Posterior vena cava (tissue), 2 donors: Measurements from ENCODE around the gene CATSPER3. TPM values are rescaled to one million over a fixed set of nuclear protein-coding genes. Genes with fewer than 3 reads are reported as not detected.

Experiments
- DNase-seq: peaks from one replicate; pipeline ENCODE4 v3.0.0-alpha.2; 2020; ENCODE audit warnings: low spot score
- intact Hi-C, 2 donors: fragments of 100-400 bp; cut with DNase I; formaldehyde crosslinking; loops; one replicate each; pipeline versions ENCODE4 v1.14.1 to v1.14.2; 2022 to 2023
- total RNA-seq, 2 donors: library from RNA; stranded (reverse); fragmentation: NEBNext Ultra II Directional; extraction: Animal tissue kit (Norgen Biotek cat#: 25700); gene quantifications; one replicate each; pipeline ENCODE4 v1.2.1, GENCODE V29; 2021
- donor health status: DM: yes; HTN: yes; CAD: no.
- donor health status: DM: yes; HTN: yes; CAD: no.

CATSPER3 gene
- total RNA-seq, 2 donors from 2014 or later: 0.43 TPM; not detected in 1

DNA sequence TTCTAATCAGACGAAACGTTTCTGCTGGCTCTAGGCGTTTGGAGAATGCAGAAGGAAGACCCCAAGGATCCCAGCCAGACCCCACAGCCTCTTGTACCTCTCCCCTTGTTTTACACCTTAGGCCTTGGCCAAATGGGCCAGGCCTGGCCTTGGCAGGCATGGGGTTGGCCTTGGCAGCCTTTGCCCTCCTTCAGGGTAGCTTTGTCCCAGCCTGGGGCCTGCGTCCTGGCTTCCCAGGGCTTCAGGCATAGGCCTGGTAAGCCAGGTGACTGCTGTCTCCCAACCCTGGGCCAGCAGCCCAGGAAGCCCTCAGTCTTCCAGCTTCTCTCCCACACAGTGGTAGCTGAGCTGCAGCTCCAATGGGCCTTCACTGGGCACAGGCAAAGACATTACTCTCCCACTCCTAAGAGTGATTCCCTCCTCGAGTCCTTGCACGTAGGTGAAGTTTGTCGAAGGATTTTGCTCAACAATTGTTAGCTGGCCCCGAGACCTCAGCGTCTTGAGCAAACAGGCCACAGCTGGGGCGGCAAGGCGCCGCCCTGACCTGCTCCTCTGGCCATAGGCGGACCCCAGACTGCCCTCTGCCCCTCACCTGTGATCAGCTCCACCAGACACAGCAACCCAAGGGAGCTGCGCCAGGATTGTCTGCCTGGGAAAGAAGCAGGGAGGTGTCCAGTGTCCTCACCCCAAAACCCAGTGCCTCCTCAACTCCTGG lies 67.4 kb downstream of the CATSPER3 start:
- intact Hi-C loops: loop anchor here in 1 of 2 donors (10.0 kb wide), 1 partner anchor 300 kb away; no protein-coding TSS in a partner anchor
- DNase-seq: no peak

DNA sequence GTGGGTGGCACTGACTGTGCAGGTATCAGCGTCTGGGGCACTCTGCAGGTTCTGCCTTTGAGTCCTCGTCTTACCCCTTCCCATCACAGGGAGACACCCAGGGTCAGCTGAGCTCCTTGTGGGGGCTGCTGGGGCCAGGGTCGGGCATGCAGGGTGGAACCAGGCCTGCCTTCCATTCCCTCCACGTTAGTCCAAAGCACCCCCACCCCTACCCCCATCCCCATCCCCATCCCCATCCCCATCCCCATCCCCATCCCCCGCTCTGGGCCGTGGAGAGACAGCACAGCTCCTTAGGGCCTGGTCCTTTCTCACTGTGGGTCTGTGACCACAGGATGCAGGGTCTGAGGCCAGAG lies 67.9 kb downstream of the CATSPER3 start:
- intact Hi-C loops: loop anchor here in 1 of 2 donors (10.0 kb wide), 1 partner anchor 299 kb away; no protein-coding TSS in a partner anchor
- no peak for DNase-seq

DNA sequence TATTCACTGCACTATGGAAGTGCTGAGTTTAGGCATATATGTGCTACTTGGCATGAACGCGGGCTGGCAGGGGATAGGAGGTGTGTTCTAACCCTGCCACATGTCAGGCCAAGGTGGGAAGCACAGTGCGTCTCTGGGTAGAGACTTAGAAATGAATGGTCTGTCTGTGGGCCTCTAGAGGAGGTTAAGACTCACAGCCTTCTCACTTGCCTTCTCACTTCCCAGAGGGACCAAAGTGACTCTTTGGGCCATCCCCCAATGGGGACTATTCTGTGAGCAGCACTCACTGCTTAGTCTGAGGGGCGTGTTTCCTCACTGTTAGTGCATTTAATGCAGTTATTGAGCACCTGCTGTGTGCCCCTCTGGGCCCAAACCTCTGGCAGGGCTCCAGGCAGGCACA lies 68.7 kb downstream of the CATSPER3 start:
- intact Hi-C loops: loop anchor here in 1 of 2 donors (10.0 kb wide), 1 partner anchor 298 kb away; no protein-coding TSS in a partner anchor
- no peak for DNase-seq

DNA sequence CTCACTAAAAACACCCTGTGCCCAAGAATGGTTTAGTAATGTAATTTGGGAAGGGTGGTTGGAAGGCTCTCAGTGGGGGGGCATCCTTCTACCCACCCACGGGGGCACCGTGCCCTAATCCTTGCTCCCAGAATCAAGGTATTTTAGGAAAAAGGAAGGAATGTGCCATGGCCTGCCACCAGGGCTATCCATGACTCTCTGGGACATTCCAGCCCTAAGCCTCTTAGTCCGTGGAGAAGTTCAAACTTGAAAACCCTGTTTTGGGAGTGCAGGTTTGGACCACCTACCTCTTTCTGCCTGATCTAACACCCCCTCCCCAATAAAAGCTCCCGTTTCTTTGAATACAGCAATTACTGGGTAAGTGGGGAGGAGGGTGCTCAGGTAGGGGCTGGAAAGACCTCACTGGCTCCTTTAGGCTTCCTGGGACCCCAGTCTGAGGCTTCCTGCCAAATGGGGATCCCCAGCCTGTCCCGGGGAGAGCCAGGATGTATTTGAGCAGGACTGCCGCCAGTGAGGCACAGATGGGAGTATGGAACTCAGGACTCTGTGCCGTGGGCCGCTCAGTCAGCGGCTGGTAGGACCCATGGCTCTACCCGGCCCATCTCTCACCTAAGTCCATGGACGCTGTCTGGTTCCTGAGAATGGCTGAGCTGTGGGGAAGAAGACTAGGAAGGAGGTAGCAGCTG lies 70.0 kb downstream of the CATSPER3 start:
- intact Hi-C loops: loop anchor here in 1 of 2 donors (10.0 kb wide), 1 partner anchor 297 kb away; no protein-coding TSS in a partner anchor
- no peak for DNase-seq

DNA sequence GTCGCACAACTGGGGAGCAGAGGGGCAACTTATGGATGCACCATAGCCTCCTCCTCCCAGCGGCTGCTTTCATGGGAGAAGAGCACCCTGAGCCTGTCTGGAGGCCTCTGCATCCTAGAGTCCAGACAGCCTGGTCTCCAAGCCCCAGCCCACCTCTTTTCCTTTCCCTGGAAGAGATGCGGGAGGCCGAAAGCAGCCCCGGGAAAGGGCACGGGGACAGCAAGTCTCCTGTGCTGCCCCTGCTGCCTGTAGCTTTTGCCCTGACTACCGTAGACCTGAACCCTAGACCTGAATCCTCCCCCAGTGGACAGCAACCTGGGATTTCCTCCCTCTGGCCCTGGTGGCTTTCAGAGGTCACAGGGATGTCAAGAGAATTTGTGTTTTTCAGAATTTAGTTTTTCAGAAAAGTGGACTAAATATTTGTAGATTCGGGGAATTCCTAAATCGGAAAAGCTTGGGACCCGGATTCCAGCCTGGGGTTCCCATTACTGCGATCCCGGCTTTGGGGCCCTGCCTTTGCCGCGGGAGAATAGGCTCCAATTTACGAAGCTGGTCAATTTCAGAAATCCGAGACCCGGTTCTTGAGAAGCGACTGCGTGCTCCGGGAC lies 70.6 kb downstream of the CATSPER3 start:
- no peak for DNase-seq
- intact Hi-C loops: loop anchor here in 1 of 2 donors (10.0 kb wide), 1 partner anchor 296 kb away; no protein-coding TSS in a partner anchor

DNA sequence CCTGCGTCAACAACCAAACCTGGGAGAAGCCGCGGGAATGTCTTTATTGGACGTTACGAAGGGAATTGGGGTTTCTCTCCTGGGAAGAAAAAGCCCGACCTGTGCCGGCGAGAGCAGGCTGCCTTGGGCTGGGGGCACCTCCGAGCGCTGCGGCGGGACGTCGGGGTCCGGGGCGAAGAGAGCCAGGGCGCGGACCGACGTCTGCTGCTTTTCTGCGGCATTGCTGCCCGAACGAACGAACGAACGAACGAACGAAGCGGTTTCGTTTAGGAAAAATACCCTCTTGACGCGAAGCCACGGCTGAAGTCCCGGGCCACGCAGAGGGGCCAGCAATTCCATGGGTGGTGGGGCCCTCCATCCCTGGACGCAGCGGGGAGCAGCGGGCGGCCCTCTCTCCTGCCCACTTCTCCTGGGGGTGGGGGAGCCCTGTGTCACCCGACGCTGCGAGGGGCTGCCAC lies 71.1 kb downstream of the CATSPER3 start:
- no peak for DNase-seq
- intact Hi-C loops: loop anchor here in 1 of 2 donors (10.0 kb wide), 1 partner anchor 296 kb away; no protein-coding TSS in a partner anchor

DNA sequence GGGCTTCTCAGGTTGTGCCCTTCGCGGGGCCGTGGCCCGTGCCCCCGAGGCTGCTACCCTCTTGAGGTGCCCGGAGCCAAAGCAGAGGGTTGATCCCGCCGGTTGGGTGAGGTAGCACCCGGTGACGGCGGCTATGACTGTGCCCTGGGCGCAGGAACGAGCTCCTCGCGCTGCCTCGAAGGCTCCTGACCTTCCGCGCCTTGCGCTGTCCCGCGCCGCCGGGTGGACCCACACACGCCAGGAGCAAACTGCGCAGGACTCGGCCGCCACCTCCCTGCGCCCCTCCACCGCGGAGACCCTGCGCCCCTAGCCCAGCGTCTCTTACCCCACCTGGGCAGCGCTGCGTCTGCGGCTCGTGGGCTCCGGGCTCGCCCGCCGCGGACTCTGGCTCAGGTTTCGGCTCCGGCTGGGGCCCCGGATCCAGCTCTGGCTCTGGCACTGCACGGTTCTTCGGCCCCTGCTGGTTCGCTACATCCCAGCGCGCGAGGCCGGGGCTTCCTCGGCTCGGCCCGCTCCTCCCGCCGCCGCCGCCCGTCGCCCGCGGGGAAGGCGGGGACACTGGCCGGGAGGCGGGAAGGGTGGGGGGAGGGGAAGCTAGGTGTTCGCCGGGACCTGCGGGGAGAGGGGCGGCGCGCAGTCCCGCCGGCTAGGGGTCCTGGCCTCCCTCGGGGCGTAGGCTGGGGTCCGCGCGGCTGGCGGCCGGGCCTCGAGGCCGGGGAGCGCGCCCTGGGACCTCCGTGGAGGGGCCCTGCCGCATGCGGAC lies 71.7 kb downstream of the CATSPER3 start:
- intact Hi-C loops: loop anchor here in 1 of 2 donors (10.0 kb wide), 1 partner anchor 295 kb away; no protein-coding TSS in a partner anchor
- DNase-seq: no peak

DNA sequence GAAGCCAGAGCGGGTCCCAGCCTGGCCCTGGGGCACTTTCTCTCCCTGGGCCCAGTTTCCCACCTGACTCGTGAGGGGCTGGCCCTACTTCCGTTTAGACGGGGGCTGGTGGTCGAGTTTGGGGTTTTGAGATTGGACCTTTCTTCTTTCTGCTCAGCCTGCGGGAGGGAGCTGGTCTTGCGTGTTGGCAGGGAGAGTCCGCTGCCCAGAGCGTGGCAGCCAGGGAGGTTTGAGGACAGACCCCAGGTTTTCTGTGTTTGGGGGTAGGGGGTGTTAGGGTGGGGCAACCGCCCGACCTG lies 72.3 kb downstream of the CATSPER3 start:
- DNase-seq: no peak
- intact Hi-C loops: no loop called here

DNA sequence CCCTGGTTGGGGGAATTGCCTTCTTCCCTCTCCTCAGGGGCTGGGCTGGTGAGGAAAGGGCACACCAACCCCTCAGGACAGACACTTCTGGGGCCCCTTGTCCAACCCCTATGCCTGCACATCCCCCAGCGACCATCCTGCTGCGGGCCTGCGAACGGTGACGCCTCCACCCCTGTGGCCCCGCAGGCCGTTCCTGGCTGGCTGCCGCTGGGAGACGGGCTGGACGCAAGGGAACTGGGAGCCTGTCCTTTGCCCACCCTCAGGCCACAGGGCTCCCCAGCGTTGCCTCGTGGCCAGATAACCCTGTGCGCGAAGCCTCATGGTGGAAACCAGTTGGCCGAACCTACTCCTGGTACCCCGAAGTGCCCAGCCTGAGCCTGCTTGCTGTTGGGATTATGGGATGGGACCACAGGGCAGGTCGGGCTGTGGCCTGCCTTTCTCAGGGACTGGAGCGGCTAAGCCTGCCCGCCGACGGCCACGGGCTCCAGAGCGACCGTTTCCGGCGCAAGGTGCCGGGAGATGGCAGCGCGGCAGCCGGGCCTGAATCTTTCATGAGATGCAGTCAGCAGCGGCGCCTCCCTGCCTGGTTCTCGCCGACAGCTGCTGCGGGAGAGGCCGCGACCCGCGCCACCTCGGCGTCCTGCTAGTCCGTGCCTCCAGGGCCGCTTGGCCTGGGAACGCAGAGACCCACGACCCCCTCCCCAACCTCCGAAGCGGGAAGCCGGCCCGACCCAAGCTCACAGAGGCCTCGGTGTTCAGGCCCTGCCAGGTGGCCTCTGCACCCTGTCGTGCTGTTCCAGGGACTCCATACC lies 72.8 kb downstream of the CATSPER3 start:
- DNase-seq: no peak
- intact Hi-C loops: no loop called here

DNA sequence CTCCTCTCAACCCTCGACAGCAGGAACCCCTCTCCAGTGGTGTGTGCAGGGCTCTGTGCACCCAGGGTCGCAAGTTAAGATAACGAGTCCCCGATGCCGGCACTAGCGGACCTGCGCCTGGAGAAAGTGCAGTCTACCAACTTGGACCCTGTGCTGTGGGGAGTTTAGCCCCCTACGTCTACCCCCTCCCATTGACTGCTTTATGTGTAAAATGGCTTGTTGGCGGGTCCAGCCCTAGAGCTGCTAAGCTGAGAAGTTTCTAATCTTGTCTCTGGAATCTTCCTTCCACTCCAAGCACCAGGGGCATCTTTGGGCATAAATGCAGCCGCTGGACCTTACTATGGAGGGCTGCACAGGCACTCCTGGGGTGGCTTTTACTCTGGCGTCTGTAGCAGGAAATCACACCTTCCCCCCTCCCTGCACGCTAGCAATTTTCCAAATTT lies 73.5 kb downstream of the CATSPER3 start:
- no peak for DNase-seq
- intact Hi-C loops: no loop called here

DNA sequence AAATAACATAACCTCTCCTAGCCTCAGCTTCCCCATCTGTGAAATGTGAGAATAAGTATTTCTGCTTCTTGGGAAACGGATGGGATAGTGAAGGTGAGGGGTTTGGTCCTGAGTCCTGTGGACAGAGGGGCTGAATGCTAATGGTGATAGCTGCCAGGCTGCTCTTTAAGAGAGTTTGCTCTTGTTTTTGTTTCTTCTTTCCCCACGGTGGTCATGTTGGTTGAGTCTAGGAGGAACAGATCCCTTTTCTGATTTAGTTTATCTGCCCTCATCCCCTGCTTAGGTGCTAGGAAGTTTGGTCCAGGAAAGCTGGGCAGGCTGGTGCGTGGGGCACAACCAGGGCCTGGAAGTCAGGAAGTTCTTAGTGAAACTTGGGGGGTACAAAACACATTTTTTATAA lies 74.0 kb downstream of the CATSPER3 start:
- intact Hi-C loops: no loop called here
- no peak for DNase-seq

DNA sequence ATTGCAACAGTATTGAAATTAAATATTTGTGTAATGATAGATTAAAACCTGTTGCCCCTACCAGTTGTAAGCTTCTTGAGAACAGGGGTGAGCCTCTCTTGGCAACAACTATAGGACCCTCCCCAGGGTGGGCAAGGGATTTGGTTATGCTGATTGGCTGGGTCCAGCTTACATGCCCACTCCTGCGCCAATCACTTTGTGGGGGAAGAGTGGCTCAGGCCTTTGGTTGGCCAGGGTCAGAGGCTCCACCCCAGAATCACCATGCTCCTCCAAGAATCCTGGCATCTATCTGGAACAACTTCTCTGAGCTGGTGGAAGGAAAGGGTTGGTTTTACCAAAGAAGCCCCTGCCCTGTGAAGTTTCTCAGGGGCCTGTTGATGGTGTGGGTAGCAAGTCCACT lies 74.9 kb downstream of the CATSPER3 start:
- intact Hi-C loops: no loop called here
- DNase-seq: no peak

DNA sequence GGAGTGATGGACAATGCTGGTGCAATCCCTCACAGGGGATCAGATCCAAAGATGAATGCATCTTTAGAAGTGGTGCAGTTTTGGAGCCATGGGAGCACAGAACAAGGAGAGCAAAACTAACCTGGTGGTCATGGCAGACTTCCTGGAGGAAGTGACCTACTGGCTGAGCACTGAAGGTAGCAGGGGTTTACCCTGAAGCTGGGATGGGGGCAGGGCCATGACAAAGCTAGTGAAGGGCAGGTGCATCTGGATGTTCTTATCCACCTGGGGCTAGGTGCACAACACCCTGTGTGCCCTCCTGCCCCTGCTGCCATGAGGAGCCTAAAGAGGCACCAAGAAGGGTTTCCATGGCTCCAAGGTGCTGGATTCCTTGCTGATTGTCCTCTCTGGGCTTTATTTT lies 77.8 kb downstream of the CATSPER3 start:
- intact Hi-C loops: no loop called here
- DNase-seq: no peak

DNA sequence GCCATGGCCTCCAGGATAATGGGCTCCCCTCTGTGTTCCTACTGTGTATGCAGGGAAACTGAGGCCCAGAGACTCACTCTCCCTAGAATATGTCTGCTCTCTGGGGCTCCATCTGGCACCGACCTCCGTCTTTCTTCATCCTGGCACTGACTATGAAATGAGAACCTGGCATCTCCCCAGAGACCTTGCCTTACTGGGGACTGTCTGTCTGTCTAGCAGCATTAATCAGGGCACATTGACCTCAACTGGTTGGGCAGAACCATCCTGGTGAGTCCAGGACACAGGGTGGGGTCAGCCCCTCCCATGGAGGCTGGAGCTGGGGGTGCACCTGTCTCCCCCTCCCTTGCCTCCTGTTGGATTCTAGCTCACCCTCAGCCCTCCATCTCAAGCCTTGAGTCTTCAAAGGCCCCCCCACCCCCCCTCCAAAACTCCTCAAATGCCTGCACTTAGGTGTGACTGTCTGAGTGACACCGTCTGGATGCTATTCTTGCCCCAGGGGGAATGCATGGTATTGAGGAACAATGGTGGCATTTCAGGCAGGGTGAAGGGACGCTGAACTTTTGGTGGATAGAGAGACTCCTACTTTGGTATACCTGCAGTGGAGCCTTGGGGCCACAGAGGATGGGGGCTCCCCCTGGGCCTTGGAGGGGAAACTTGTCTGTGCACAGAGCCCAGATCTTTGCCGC lies 79.1 kb downstream of the CATSPER3 start:
- intact Hi-C loops: no loop called here
- DNase-seq: no peak

DNA sequence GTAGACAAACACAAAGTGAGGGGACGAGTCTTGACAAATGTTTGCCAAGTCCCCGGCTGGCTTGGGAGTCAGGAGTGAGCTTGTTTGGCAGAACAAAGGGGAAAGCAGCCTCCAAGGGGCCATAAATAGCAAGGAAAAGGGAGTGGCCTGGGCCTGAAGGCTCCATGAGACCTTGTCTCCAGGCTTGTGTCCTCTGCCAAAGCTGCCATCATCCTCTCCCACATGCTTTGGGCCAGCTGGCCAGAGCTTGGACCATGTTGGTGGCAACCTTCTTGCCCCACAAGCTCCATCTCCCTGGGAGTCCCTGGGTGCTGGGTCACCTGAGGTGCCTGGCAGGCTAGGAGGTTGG lies 79.6 kb downstream of the CATSPER3 start:
- no peak for DNase-seq
- intact Hi-C loops: no loop called here

DNA sequence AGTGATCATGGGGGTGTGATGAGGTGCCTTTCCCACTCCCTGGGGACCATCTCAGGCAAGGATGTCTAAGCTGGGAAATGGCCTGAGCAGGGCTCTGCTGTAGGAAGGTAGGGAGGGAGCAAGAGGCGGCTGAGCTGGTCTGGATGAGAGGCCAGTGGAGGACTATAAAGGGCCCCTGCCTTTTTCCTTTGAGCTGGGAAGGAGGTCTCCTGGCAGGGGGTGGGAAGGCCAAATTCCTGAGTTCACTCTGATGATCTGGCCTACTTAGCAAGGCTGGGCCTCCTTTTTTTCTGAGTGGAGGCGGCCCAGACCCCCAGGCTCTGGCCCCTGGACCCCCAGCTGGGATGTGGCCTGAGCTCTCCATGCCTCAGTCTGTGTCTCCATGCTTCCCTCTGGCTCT lies 80.6 kb downstream of the CATSPER3 start:
- intact Hi-C loops: no loop called here
- no peak for DNase-seq

DNA sequence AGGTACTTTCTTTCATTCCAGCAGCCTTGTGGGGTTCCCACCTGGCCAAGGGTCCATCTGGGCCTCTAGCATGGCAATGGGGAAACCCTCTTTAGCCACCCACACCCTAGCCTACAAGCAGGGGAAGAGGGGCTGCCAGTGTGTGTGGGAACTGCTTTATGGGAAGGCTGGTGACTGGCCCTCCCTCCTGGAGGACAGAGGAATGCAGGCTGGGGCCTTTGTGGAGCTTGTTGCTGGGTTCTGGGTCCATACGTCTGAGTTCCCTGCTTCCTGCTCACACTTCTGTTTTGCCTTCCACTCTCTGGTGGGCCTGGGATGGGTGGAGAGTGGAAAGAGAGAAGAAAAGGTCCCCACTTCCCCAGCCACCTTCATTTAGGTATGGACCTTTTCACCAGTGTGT lies 81.2 kb downstream of the CATSPER3 start:
- intact Hi-C loops: no loop called here
- DNase-seq: no peak

DNA sequence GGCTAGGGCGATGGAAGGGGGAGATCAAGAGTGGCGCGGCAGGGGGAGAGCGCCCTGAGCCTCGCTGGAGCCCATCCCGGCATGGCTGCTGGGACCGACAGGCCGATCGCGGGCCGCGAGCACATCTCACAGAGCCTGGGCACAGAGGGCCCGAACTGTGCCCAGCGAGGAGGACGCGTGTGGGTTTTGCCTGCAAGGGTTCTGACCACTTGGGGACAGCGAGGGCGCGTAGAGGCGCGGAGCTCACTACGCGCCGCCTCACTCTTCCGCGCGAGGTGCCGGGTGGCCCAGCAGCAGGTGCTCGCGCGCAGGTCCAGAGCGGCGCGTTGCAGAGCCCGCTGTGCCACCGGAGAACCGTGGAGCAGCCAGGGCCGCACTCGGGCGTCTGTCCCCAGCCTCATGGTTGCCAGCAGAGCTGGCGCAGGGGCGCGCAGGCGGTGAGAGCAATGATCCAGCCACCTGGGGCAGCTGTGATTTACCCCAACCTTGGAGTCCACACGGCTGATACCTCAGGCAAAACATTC lies 82.6 kb downstream of the CATSPER3 start:
- intact Hi-C loops: no loop called here
- DNase-seq: no peak
